ENCODE data around the gene TRPM3.

GRCh38 chr9:70553707-70554673 is 567.4 kb downstream of the TRPM3 start:
- no peak for TF ChIP-seq POLR2AphosphoS5 (IDR thresholded peaks at IDR 0.05; ENCODE audit: borderline replicate concordance, low read depth, low read length)
- TF ChIP-seq EZH2 (IDR thresholded peaks at IDR 0.05), result no peak
